SHP77 treated with DMSO at 0.1 percent for 48 hours (cell line): ENCODE data around the gene SEM1.
"Not testable (repeated sequence)": the region's sequence is repeated elsewhere in the genome, so short reads cannot be mapped to it uniquely, and the experiment has no call there.

Experiments used
- DNase-seq: peaks from one replicate; lab custom pipeline; 2025; lab: John Stamatoyannopoulos, UW

Gene SEM1

GRCh38 chr7:96709381-96710228 lies at the start of gene SEM1:
Gene SEM1, minus strand, starts transcription at chr7:96709846. Its CDS starts 83 bp downstream, at chr7:96709763.
- DNase-seq, result peak; percentile 63

DNA sequence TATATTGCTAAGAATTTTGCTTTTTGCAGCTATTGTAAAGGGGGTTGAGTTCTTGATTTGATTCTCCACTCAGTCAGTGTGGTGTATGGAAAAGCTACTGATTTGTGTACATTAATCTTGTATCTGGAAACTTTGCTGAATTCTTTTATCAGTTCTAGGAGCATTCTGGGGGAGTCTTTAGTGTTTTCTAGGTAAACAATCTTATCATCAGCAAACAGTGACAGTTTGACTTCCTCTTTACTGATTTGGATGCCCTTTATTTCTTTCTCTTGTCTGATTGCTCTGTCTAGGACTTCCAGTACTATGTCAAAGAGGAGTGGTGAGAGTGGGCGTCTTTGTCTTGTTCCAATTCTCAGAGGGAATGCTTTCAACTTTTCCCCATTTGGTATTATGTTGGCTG lies 48.2 kb upstream of the SEM1 start:
- DNase-seq, result not testable (repeated sequence)

DNA sequence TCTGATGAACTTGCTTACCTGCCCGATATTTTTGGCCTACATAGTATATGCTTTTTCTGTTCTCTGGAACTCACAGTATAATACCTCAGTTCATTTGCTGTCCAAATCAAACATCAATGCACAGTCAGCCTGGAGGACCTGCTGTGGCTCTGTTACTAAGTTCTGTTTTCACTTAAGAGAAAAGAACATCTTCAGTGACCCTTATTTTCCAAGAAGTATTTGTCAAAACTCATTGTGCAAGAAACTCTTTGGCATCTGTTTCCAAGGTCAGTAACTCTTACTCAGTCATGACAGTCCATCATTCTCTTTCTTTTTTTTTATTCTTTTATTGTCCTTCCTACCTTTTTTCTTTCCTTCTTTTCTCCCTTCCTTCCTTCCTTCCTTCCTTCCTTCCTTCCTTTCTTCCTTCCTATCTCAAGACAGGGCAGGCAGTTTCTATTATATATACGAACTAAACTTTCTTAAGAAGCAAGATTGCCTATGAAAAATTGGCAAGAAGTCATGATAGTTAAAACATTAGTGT lies 37.8 kb upstream of the SEM1 start:
- no peak for DNase-seq

DNA sequence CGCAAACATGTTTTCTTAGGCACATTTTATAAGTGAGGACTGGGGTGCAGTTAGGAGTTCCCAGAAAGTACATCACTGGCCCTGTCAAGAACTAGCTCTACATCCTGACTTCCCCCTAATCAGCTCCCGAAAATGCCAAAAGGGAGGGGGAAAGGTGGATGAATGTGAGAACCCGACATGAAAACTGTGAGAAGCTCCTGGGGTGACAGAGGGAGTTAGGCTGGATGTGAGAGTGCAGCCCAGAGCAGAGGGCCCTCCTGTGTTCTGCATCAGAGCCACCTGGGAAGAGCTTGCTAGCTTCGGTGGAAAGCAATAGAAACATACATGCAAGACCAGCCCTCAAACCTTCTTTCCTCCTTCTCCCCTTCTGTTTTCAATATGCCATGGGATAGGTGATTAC lies 30.5 kb upstream of the SEM1 start:
- DNase-seq, result no peak

DNA sequence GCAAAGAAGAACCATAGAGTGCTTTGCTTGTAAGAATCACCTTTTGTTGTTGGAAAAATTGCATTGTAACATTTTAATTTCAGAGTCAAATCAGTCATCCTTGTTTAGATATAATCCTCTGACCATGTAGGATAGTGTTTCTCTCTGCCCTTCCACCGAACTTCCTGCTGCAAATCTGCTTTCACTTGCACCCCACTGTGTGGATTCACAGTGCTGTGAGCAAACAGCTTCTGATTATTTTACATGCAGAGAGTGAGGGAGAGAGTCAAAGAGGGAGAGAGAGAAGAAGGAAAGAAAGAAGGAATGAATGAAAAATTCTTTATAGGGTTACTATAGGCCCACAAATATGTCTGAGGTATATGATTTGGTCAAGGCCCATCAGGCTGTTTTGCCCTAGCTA lies 30.0 kb upstream of the SEM1 start:
- no peak for DNase-seq

DNA sequence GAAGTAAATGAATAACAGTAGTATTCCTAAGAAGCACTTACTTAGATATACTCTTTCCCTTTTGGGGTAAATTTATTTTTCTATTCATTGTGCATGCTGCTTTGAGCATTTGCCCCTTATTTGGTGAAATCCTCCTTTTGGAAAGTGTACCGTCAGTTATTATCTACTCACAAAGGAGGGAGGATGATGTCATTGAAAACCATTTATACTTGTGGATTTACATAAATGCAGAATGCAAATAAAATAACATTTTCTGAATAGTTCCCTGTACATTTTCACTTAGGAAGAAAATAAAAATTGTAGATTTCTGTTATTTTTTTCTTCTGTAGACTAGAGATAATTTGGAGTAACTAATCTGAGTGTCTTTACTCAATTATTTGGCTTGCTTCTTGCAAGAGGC lies 29.5 kb upstream of the SEM1 start:
- DNase-seq, result no peak

- DNase-seq, result no peak
Measured at GRCh38 chr7:96738705-96739104, 29.1 kb upstream of the SEM1 start.

- no peak for DNase-seq
Measured at GRCh38 chr7:96737545-96738050, 28.0 kb upstream of the SEM1 start.

DNA sequence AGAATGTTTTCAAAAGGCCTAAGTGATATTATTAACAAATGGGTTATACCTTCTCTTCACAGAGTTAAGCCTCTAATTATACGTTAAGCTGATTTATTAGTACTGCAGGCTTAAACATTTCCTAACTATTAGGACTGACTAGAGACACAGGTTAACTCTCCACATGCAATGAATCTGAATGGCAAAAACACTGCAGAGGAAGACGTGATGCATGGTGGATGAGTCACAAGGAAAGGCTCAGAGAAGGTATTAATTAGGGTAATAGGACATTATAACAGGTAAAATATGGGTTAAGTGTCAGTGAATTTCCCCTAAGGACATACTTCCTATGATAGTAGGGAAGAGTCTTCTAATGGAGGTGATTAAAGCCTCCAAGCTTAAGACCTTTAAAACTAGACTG lies 24.7 kb upstream of the SEM1 start:
- no peak for DNase-seq

- DNase-seq, result no peak
Measured at GRCh38 chr7:96729820-96730219, 20.2 kb upstream of the SEM1 start.

- DNase-seq, result no peak
Measured at GRCh38 chr7:96728139-96728538, 18.5 kb upstream of the SEM1 start.

DNA sequence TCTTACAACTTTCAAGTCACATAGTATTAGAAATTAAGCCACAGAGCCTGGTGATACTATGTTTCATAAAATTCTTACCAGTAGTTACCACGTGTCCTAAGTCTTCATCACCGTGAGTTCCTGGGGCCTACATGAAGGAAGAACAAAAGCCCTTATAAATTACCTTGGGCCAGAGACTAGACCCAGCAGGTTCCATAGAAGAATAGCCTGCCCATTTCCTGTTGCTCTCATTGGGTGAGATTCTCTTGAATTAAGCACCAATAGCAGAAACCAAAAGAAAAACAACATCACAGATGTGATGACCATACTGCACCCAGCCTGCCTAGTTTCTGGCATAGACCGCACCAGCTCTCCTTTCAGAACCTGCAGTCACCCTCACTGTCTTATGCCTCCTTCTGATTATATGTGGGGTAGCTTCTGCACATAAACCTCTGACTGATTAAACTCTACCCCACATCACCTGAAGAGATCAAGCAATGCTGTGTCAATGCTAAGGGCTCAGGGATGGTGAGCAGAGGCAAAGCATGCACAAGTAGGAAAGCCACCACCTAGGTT lies 18.0 kb upstream of the SEM1 start:
- DNase-seq, result no peak

- no peak for DNase-seq
Measured at GRCh38 chr7:96723622-96724021, 14.0 kb upstream of the SEM1 start.

DNA sequence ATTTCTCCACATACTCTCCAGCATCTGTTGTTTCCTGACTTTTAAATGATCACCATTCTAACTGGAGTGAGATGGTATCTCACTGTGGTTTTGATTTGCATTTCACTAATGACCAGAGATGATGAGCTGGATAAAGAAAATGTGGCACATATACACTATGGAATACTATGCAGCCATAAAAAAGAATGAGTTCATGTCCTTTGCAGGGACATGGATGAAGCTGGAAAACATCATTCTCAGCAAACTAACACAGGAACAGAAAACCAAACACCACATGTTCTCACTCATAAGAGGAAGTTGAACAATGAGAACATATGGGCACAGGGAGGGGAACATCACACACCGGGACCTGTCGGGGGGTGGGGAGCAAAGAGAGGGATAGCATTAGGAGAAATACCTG lies 13.3 kb upstream of the SEM1 start:
- not testable (repeated sequence) for DNase-seq

DNA sequence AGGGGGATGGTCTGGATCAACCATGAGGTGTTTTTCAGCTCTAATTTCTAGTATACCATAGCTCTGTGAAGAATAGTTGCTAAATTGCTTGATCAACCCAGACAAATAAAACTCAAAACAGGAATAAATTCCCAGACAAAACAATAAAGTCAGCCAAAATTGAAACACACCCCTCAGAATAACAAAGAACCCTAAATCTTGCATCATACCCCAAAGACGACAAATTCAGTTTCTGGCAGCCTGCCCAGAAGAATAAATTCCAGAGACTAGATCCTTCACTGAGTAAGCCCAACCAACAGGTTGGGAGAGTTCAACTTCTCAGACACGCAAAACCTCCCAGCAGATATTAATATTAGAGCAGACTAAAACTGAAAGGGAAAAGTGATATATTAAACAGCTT lies 11.2 kb upstream of the SEM1 start:
- DNase-seq, result no peak

DNA sequence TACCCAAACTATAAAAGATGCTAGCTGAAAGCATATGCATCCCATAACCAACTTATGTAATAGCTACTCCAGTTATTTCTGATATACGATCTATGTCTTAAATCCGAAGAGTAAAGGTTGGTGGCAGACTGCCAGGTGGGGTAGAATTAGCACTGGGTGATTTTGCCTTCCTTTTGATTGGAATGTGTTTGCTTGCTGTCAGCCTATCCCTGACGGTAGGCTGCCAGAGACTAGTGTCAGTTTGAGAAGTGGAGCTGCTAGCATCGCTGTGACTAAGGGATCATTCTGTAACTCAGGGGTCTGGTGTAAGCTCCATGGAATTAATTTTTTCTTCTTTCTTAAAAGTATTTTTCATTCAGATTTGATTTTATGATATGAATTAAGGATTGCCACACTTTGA lies 9.5 kb upstream of the SEM1 start:
- DNase-seq, result no peak

DNA sequence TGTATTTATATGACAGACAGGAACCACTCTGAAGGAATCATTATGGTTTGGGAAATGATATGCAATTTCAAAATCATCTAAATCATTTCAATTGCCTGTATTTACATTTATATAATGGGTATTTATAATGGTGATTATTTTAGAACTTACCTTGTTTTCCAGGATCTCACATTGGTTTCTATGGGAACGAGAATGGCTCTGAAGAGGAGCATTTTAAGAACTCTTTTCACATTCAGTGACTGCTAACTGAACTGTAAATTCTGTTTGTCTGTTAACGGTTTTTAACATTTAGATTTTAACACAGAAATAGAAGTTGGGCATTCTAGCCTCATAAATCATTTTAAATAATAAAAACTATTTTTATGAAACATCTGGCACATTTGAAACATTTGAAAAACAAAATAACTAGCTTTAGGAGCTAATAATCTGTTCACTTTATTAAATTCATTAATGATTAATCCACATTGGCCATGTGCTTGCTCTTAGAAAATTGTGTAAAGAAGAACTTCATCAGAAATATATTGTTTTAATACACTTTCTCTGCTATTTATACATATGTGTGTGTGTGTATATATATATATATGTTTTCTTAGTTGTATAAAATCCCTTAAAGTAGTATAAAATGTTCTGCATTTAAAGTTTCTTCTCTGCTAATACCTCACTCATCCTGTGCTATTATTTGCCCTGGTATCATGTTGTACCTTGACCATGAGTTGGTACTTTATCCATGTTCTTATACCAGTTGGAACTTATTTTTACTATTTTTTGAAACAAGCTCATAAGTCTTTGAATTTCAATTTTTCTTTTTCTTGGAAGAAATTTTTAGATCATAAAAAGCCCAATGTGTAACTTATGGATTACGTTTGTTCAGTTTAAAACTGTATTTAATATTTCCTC lies 8.7 kb upstream of the SEM1 start:
- DNase-seq, result no peak

- DNase-seq, result no peak
Measured at GRCh38 chr7:96713037-96713436, 3.4 kb upstream of the SEM1 start.

DNA sequence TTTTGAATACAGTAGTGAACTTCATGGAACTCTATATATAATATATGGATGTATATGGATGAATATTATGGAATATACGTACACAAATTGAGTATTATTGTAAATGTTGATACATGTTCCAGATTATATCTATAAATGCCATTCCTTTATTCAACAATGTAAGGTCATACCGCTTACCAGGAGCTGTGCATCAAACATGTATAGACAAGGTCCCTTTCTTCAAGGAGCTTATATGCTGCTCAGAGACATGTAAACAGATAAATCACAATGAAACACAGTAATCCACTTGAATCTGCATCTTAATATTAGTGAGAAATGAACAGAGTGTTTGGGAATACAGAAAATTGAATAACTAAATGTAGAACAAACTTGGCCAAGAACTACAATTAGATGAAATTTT lies 898 bp upstream of the SEM1 start:
- DNase-seq, result no peak

DNA sequence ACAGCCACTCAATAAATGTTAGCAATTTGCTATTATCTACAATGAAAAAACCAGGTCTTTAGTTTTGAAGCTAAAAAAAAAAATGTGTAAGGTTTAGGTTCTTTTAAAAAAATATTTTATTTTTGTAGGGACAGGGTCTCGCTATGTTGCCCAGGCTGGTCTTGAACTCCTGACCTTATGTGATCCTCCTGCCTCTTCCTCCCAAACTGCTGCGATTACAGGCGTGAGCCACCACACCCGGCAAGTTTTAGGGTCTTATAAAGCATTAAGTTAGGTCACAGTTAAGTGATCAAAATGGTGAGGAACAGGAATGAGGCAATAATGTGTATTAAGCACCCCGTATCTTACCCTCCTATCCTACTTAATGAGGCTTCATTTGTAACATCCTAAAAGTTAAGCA lies 774 bp downstream of the SEM1 start:
- no peak for DNase-seq

DNA sequence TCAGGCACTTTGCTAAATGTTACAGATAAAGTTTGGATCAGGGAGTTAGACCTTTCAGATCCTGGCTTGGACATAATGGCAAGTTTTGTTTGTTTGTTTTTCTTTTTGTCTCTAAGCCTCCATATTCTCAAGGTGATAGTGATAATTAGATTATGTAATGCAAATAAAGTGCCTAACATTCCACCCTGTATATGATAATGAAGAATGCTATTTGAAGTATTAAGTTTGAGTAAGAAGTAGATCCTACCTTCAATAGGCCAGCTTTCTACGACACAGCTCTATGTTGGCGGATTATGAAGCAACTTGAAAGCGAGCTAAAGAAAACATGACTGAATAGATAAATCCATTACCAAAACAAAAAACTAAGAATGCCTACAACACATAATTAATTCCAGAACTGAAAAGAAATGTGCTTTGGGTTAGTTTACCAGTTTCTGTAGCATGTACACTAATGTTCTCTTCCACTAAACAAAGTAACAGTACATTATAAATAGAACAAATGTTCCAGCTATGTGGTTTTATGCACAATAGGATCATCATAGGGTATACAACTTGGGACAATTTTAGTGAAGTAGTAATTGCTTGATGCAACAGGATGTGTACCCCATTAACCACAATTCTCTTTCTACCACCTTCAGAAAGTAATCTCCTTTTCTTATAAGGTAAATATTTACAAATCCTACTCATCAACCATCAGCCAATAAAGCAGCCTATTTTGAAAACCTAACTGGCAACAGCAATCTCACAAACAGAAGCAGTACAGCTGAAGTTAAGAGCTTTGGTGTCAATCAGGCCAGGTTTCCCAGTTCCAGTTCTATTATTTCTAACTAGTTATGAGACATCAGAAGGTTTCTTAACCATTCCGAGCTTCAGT lies 1.5 kb downstream of the SEM1 start:
- DNase-seq, result no peak
